HepG2 (cell line): ENCODE data around the gene CPB2. TPM values are rescaled to one million over a fixed set of nuclear protein-coding genes. Genes with fewer than 3 reads are reported as not detected.

ENCODE experiments used
- BRCA1 ChIP-seq: sonication (generic); formaldehyde crosslinking; IDR thresholded peaks from 2 replicates; pipeline ENCODE4 v1.4.0; 2020; ENCODE audit warnings: missing genetic modification reagents
- EHMT2 ChIP-seq: fragments of 200-600 bp; sonication (generic); IDR thresholded peaks from 2 replicates; pipeline ENCODE4 v1.7.0; 2017; ENCODE audit warnings: antibody characterized with exemption, low read depth, low read length, borderline replicate concordance
- FOXK2 ChIP-seq: fragments of 450-650 bp; IDR thresholded peaks from 2 replicates; pipeline ENCODE4 v1.6.1; 2016
- HCFC1 ChIP-seq: fragments of 150-350 bp; IDR thresholded peaks from 2 replicates; pipeline ENCODE4 v1.6.1; 2014; ENCODE audit warnings: low read depth, low read length
- HMGA1 ChIP-seq: sonication (generic); formaldehyde crosslinking; conservative IDR thresholded peaks from 2 replicates; pipeline ENCODE4 v1.4.0; 2020; ENCODE audit warnings: missing genetic modification reagents
- HOXA5 ChIP-seq: sonication (generic); formaldehyde crosslinking; IDR thresholded peaks from 2 replicates; pipeline ENCODE4 v1.4.0; 2020; ENCODE audit warnings: missing genetic modification reagents
- MAF1 ChIP-seq: sonication (generic); formaldehyde crosslinking; IDR thresholded peaks from 2 replicates; pipeline ENCODE4 v1.5.0; 2020; ENCODE audit warnings: missing genetic modification reagents, borderline replicate concordance
- MED8 ChIP-seq: sonication (generic); formaldehyde crosslinking; IDR thresholded peaks from 2 replicates; pipeline ENCODE4 v1.8.1; 2023; ENCODE audit warnings: mild to moderate bottlenecking, missing genetic modification reagents; ENCODE audit not compliant: insufficient replicate concordance
- NBN ChIP-seq: fragments of 450-650 bp; conservative IDR thresholded peaks from 2 replicates; pipeline ENCODE4 v1.6.1; 2017
- NCOA1 ChIP-seq: sonication (generic); formaldehyde crosslinking; IDR thresholded peaks from 2 replicates; pipeline ENCODE4 v1.9.0; 2021; ENCODE audit warnings: missing genetic modification reagents
- NFE2 ChIP-seq: sonication (generic); formaldehyde crosslinking; IDR thresholded peaks from 2 replicates; pipeline ENCODE4 v1.4.0; 2020; ENCODE audit warnings: missing genetic modification reagents
- RAD51 ChIP-seq: fragments of 450-650 bp; IDR thresholded peaks from 2 replicates; pipeline ENCODE4 v1.6.1; 2016; ENCODE audit warnings: borderline replicate concordance
- TAF15 ChIP-seq: fragments of 200-400 bp; formaldehyde crosslinking; IDR thresholded peaks from one replicate; pipeline ENCODE4 v1.6.1; 2018; ENCODE audit warnings: mild to moderate bottlenecking, low read depth, low read length; ENCODE audit not compliant: poor library complexity, severe bottlenecking
- ZBTB20 ChIP-seq: sonication (generic); formaldehyde crosslinking; IDR thresholded peaks from 2 replicates; pipeline ENCODE4 v1.8.1; 2023; ENCODE audit warnings: missing genetic modification reagents, low read depth, mild to moderate bottlenecking, borderline replicate concordance
- ZFY ChIP-seq: sonication (generic); formaldehyde crosslinking; IDR thresholded peaks from 2 replicates; pipeline ENCODE4 v1.4.0; 2020; ENCODE audit warnings: missing genetic modification reagents
- ZNF138 ChIP-seq: sonication (generic); formaldehyde crosslinking; IDR thresholded peaks from 2 replicates; pipeline ENCODE4 v1.5.0; 2020; ENCODE audit warnings: mild to moderate bottlenecking, low read depth, missing genetic modification reagents
- ZNF225 ChIP-seq: sonication (generic); formaldehyde crosslinking; IDR thresholded peaks from 2 replicates; pipeline ENCODE4 v1.4.0; 2020; ENCODE audit warnings: mild to moderate bottlenecking, missing genetic modification reagents
- ZNF253 ChIP-seq: sonication (generic); formaldehyde crosslinking; IDR thresholded peaks from 2 replicates; pipeline ENCODE4 v1.8.0; 2022; ENCODE audit warnings: mild to moderate bottlenecking, missing genetic modification reagents, borderline replicate concordance
- ZNF3 ChIP-seq: IDR thresholded peaks from 2 replicates; pipeline ENCODE4 v1.7.0; 2017; ENCODE audit warnings: inconsistent platforms
- ZNF468 ChIP-seq: sonication (generic); formaldehyde crosslinking; IDR thresholded peaks from 2 replicates; pipeline ENCODE4 v1.8.0; 2022; ENCODE audit warnings: mild to moderate bottlenecking, moderate library complexity, missing genetic modification reagents
- ZNF484 ChIP-seq: sonication (generic); formaldehyde crosslinking; IDR thresholded peaks from 2 replicates; pipeline ENCODE4 v1.5.1; 2020; ENCODE audit warnings: mild to moderate bottlenecking, low read depth, missing genetic modification reagents, borderline replicate concordance
- ZNF547 ChIP-seq: sonication (generic); formaldehyde crosslinking; IDR thresholded peaks from 2 replicates; pipeline ENCODE4 v1.5.1; 2020; ENCODE audit warnings: mild to moderate bottlenecking, missing genetic modification reagents
- ZNF549 ChIP-seq: sonication (generic); formaldehyde crosslinking; IDR thresholded peaks from 2 replicates; pipeline ENCODE4 v1.5.0; 2020; ENCODE audit warnings: missing genetic modification reagents
- ZNF788 ChIP-seq: sonication (generic); formaldehyde crosslinking; IDR thresholded peaks from 2 replicates; pipeline ENCODE4 v1.5.0; 2020; ENCODE audit warnings: mild to moderate bottlenecking, missing genetic modification reagents, borderline replicate concordance
- polyA plus RNA-seq, 8 experiments: library from polyadenylated mRNA; depleted of rRNA in 3 of 8; stranded (reverse) in 7 of 8; unstranded in 1 of 8; fragments of >200 nt; fragmentation: Illumina TruSeq in 4 of 8; extraction: Trizol in 4 of 8; gene quantifications; 2 replicates each; pipeline versions ENCODE4 v1.2.1 to v1.2.3, GENCODE V29; 2011 to 2016; ENCODE audit warnings: low read depth in 4 of 8, missing spikeins in 1 of 8, mixed read lengths in 1 of 8; ENCODE audit not compliant: insufficient read depth in 1 of 8
- total RNA-seq, 5 experiments: library from RNA; depleted of rRNA; stranded (reverse); fragments of >200 nt; fragmentation: Illumina TruSeq; extraction: Trizol; gene quantifications; 2 replicates each; pipeline ENCODE4 v1.2.3, GENCODE V29; 2016; ENCODE audit warnings: low read depth in 1 of 5
- TF ChIP-seq, protein P1 (sequence below): sonication (generic); formaldehyde crosslinking; IDR thresholded peaks from 2 replicates; pipeline ENCODE4 v1.4.0; 2020; ENCODE audit warnings: missing genetic modification reagents, borderline replicate concordance
- TF ChIP-seq, protein P2 (sequence below): sonication (generic); formaldehyde crosslinking; IDR thresholded peaks from 2 replicates; pipeline ENCODE4 v1.8.0; 2023; ENCODE audit warnings: mild to moderate bottlenecking, missing genetic modification reagents
- TF ChIP-seq, protein P3 (sequence below): sonication (generic); formaldehyde crosslinking; IDR thresholded peaks from 2 replicates; pipeline ENCODE4 v1.4.0; 2020; ENCODE audit warnings: mild to moderate bottlenecking, missing genetic modification reagents
- TF ChIP-seq, protein P4 (sequence below): sonication (generic); formaldehyde crosslinking; IDR thresholded peaks from 2 replicates; pipeline ENCODE4 v1.5.0; 2020; ENCODE audit warnings: mild to moderate bottlenecking, missing genetic modification reagents, borderline replicate concordance

Gene CPB2
- total and polyA plus RNA-seq, 2 of the 13 experiments (the other 11 are each of a cell fraction or from before 2014, with no cell fraction given): 125 to 140 TPM

DNA sequence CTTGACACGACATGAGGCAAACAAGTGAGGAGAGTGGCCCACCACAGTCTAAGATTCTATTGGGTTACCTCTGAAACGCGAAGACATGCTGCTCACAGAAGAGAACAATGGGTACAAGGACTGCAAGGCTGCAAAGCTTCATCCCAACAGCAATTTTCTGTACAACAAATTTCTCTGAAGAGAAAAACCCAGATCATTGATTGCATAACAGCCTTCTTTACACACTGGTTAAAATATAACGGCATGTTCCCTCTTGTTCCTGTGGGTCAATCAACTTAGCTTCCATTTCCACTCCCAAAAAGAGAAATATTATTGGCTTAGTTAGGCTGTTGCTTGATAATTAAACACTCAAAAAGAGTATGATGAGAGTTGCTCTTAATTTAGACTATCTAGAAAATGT, at the start of gene CPB2 (continued):
- TF ChIP-seq ZNF138 (CRISPR knock-in tag): no peak
- no peak for TF ChIP-seq MAF1
- no peak for TF ChIP-seq HMGA1 (CRISPR knock-in tag)
- no peak for TF ChIP-seq ZNF549 (CRISPR knock-in tag)
- TF ChIP-seq ZNF253 (CRISPR knock-in tag): no peak
- no peak for TF ChIP-seq RAD51
- TF ChIP-seq, protein P1, sequence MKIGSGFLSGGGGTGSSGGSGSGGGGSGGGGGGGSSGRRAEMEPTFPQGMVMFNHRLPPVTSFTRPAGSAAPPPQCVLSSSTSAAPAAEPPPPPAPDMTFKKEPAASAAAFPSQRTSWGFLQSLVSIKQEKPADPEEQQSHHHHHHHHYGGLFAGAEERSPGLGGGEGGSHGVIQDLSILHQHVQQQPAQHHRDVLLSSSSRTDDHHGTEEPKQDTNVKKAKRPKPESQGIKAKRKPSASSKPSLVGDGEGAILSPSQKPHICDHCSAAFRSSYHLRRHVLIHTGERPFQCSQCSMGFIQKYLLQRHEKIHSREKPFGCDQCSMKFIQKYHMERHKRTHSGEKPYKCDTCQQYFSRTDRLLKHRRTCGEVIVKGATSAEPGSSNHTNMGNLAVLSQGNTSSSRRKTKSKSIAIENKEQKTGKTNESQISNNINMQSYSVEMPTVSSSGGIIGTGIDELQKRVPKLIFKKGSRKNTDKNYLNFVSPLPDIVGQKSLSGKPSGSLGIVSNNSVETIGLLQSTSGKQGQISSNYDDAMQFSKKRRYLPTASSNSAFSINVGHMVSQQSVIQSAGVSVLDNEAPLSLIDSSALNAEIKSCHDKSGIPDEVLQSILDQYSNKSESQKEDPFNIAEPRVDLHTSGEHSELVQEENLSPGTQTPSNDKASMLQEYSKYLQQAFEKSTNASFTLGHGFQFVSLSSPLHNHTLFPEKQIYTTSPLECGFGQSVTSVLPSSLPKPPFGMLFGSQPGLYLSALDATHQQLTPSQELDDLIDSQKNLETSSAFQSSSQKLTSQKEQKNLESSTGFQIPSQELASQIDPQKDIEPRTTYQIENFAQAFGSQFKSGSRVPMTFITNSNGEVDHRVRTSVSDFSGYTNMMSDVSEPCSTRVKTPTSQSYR: no peak
- no peak for TF ChIP-seq ZNF484 (CRISPR knock-in tag)
- no peak for TF ChIP-seq ZNF468 (CRISPR knock-in tag)
- TF ChIP-seq ZFY (CRISPR knock-in tag): no peak
- no peak for TF ChIP-seq ZNF225 (CRISPR knock-in tag)
- TF ChIP-seq HOXA5 (CRISPR knock-in tag): no peak
- TF ChIP-seq MED8: no peak
- no peak for TF ChIP-seq ZNF547 (CRISPR knock-in tag)
- TF ChIP-seq EHMT2: peak; percentile 91; the same call in 1 of the 2 replicates
- no peak for TF ChIP-seq NFE2 (CRISPR knock-in tag)
- no peak for TF ChIP-seq TAF15
- TF ChIP-seq, protein P2, sequence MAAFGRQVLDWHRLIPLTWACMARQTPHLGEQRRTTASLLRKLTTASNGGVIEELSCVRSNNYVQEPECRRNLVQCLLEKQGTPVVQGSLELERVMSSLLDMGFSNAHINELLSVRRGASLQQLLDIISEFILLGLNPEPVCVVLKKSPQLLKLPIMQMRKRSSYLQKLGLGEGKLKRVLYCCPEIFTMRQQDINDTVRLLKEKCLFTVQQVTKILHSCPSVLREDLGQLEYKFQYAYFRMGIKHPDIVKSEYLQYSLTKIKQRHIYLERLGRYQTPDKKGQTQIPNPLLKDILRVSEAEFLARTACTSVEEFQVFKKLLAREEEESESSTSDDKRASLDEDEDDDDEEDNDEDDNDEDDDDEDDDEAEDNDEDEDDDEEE (CRISPR knock-in tag): no peak
- peak; percentile 70; the same call in 1 of the 2 replicates for TF ChIP-seq ZNF3
- no peak for TF ChIP-seq HCFC1
- no peak for TF ChIP-seq ZNF788 (CRISPR knock-in tag)
- no peak for TF ChIP-seq FOXK2
- TF ChIP-seq NBN: no peak
- no peak for TF ChIP-seq ZBTB20 (CRISPR knock-in tag)
- TF ChIP-seq BRCA1 (CRISPR knock-in tag): no peak
- TF ChIP-seq, protein P3, sequence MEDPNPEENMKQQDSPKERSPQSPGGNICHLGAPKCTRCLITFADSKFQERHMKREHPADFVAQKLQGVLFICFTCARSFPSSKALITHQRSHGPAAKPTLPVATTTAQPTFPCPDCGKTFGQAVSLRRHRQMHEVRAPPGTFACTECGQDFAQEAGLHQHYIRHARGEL (CRISPR knock-in tag): no peak
- TF ChIP-seq NCOA1 (CRISPR knock-in tag): no peak
- TF ChIP-seq, protein P4, sequence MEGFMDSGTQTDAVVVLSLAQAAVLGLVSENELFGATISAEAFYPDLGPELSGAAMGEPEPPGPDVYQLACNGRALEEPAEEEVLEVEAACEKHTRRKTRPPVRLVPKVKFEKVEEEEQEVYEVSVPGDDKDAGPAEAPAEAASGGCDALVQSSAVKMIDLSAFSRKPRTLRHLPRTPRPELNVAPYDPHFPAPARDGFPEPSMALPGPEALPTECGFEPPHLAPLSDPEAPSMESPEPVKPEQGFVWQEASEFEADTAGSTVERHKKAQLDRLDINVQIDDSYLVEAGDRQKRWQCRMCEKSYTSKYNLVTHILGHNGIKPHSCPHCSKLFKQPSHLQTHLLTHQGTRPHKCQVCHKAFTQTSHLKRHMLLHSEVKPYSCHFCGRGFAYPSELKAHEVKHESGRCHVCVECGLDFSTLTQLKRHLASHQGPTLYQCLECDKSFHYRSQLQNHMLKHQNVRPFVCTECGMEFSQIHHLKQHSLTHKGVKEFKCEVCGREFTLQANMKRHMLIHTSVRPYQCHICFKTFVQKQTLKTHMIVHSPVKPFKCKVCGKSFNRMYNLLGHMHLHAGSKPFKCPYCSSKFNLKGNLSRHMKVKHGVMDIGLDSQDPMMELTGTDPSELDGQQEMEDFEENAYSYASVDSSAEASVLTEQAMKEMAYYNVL (CRISPR knock-in tag): peak; percentile 55; the same call in 1 of the 2 replicates
